IMR-90 (cell line): Measurements from ENCODE around the gene OR13C5.

ENCODE experiments used
- CTCF ChIP-seq: conservative IDR thresholded peaks from 2 replicates; pipeline ENCODE4 v1.5.1; 2012; ENCODE audit warnings: mild to moderate bottlenecking, low read depth, low read length, improper control_type of control experiment
- FOS ChIP-seq: fragments of 150-350 bp; IDR thresholded peaks from 2 replicates; pipeline ENCODE4 v1.6.1; 2016; ENCODE audit warnings: low read depth, low read length
- MAZ ChIP-seq: IDR thresholded peaks from 2 replicates; pipeline ENCODE4 v1.6.1; 2012; ENCODE audit warnings: low read depth, mild to moderate bottlenecking, low read length, improper control_type of control experiment, moderate library complexity, borderline replicate concordance
- NFE2L2 ChIP-seq: fragments of 150-350 bp; IDR thresholded peaks from 2 replicates; pipeline ENCODE4 v1.6.1; 2016; ENCODE audit warnings: low read depth, mild to moderate bottlenecking, low read length
- POLR2A ChIP-seq: IDR thresholded peaks from 2 replicates; pipeline ENCODE4 v1.6.1; 2012; ENCODE audit warnings: mild to moderate bottlenecking, low read depth, low read length
- SMC3 ChIP-seq: fragments of 150-350 bp; IDR thresholded peaks from 2 replicates; pipeline ENCODE4 v1.6.1; 2016; ENCODE audit warnings: low read depth, mild to moderate bottlenecking, antibody characterized with exemption, low read length, moderate library complexity
- USF2 ChIP-seq: fragments of 150-350 bp; IDR thresholded peaks from 2 replicates; pipeline ENCODE4 v1.6.1; 2017; ENCODE audit warnings: mild to moderate bottlenecking, antibody characterized with exemption, low read length, low read depth

GRCh38 chr9:104555521-104555920 is 43.7 kb downstream of the OR13C5 start:
- no peak for TF ChIP-seq MAZ
- TF ChIP-seq FOS, result no peak
- no peak for TF ChIP-seq SMC3
- no peak for TF ChIP-seq POLR2A
- TF ChIP-seq CTCF, result no peak
- TF ChIP-seq USF2, result no peak
- no peak for TF ChIP-seq NFE2L2
